Loucy (cell line): ENCODE measurements around the gene SEMA3D.

Source experiments
- EZH2phosphoT487 ChIP-seq: fragments of 200-600 bp; IDR thresholded peaks from 2 replicates; pipeline ENCODE4 v1.6.1; 2018; ENCODE audit warnings: antibody characterized with exemption, mild to moderate bottlenecking, moderate library complexity, borderline replicate concordance
- TF ChIP-seq, protein P1 (sequence below): fragments of 200-600 bp; sonication (generic); conservative IDR thresholded peaks from 2 replicates; pipeline ENCODE4 v1.5.1; 2014; ENCODE audit warnings: mild to moderate bottlenecking, antibody characterized with exemption, low read length

GRCh38 chr7:85125176-85125575 is 61.7 kb downstream of the SEMA3D start:
- TF ChIP-seq, protein P1, sequence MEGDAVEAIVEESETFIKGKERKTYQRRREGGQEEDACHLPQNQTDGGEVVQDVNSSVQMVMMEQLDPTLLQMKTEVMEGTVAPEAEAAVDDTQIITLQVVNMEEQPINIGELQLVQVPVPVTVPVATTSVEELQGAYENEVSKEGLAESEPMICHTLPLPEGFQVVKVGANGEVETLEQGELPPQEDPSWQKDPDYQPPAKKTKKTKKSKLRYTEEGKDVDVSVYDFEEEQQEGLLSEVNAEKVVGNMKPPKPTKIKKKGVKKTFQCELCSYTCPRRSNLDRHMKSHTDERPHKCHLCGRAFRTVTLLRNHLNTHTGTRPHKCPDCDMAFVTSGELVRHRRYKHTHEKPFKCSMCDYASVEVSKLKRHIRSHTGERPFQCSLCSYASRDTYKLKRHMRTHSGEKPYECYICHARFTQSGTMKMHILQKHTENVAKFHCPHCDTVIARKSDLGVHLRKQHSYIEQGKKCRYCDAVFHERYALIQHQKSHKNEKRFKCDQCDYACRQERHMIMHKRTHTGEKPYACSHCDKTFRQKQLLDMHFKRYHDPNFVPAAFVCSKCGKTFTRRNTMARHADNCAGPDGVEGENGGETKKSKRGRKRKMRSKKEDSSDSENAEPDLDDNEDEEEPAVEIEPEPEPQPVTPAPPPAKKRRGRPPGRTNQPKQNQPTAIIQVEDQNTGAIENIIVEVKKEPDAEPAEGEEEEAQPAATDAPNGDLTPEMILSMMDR = no peak
- TF ChIP-seq EZH2phosphoT487 = no peak
